HEK293 (cell line): Measurements from ENCODE around the gene GALNT8.
A peak's percentile ranks its signal among the peaks of the same experiment; 100 is the strongest.

ENCODE experiments used
- CTCF ChIA-PET: fragments of 350-600 bp; formaldehyde crosslinking; extraction: SDS; loops from one replicate; lab custom pipeline; 2021; ENCODE audit warnings: antibody characterized with exemption; lab: Yijun Ruan, JAX
- POLR2A ChIA-PET: fragments of 300-600 bp; formaldehyde crosslinking; extraction: SDS; loops from one replicate; lab custom pipeline; 2020; ENCODE audit warnings: antibody characterized with exemption, inconsistent platforms; lab: Yijun Ruan, JAX
- H3K27ac ChIP-seq: fragments of 200-500 bp; sonication (Bioruptor generic); 2 replicates; pipeline ENCODE4 v1.5.1; 2014; ENCODE audit warnings: low read depth, low read length, control low read depth, inconsistent platforms; ENCODE audit errors: extremely low read depth
- H3K36me3 ChIP-seq, 2 experiments: fragments of 200-500 bp in 1 of 2; sonication (Bioruptor generic) in 1 of 2; 1 replicate in 1 of 2; 2 replicates in 1 of 2; pipeline ENCODE4 v1.5.1; 2014 to 2017; ENCODE audit warnings: inconsistent platforms in 2 of 2, low read length in 2 of 2; ENCODE audit not compliant: control insufficient read depth in 2 of 2, insufficient read depth in 1 of 2
- H3K4me1 ChIP-seq: fragments of 200-500 bp; sonication (Bioruptor generic); 2 replicates; pipeline ENCODE4 v1.5.1; 2014; ENCODE audit warnings: mild to moderate bottlenecking, low read length, inconsistent platforms; ENCODE audit not compliant: control insufficient read depth, insufficient read depth
- H3K4me3 ChIP-seq: 2 replicates; pipeline ENCODE4 v1.5.1; 2011; ENCODE audit warnings: low read depth, mild to moderate bottlenecking, control low read depth, low read length, moderate library complexity
- H3K9me3 ChIP-seq: fragments of 200-500 bp; sonication (Bioruptor generic); 2 replicates; pipeline ENCODE4 v1.5.1; 2014; ENCODE audit warnings: low read depth, low read length, inconsistent platforms; ENCODE audit not compliant: control insufficient read depth, insufficient read depth
- GLIS1 ChIP-seq: fragments of 450-650 bp; formaldehyde crosslinking; IDR thresholded peaks from 2 replicates; pipeline ENCODE4 v1.5.1; 2016; ENCODE audit warnings: missing biosample characterization, missing genetic modification characterization
- GLIS2 ChIP-seq: fragments of 450-650 bp; formaldehyde crosslinking; IDR thresholded peaks from 2 replicates; pipeline ENCODE4 v1.5.1; 2016; ENCODE audit warnings: missing biosample characterization, missing genetic modification characterization
- KLF10 ChIP-seq: fragments of 450-650 bp; IDR thresholded peaks from 2 replicates; pipeline ENCODE4 v1.5.1; 2018; ENCODE audit warnings: missing biosample characterization, mild to moderate bottlenecking, missing genetic modification characterization
- KLF9 ChIP-seq: fragments of 450-650 bp; formaldehyde crosslinking; IDR thresholded peaks from 2 replicates; pipeline ENCODE4 v1.5.1; 2016; ENCODE audit warnings: missing biosample characterization, missing genetic modification characterization, low read depth
- REPIN1 ChIP-seq: fragments of 450-650 bp; formaldehyde crosslinking; IDR thresholded peaks from 2 replicates; pipeline ENCODE4 v1.5.1; 2017; ENCODE audit warnings: missing biosample characterization, missing genetic modification characterization, low read depth
- REST ChIP-seq: fragments of 450-650 bp; formaldehyde crosslinking; IDR thresholded peaks from 2 replicates; pipeline ENCODE4 v1.5.1; 2016; ENCODE audit warnings: missing biosample characterization, missing genetic modification characterization
- TCF7L2 ChIP-seq: IDR thresholded peaks from 2 replicates; pipeline ENCODE4 v1.6.1; 2011; ENCODE audit warnings: low read depth, mild to moderate bottlenecking, inconsistent platforms, low read length, moderate library complexity, borderline replicate concordance
- YY2 ChIP-seq: fragments of 450-650 bp; formaldehyde crosslinking; IDR thresholded peaks from 2 replicates; pipeline ENCODE4 v1.5.1; 2016; ENCODE audit warnings: missing biosample characterization, missing genetic modification characterization
- ZIC2 ChIP-seq: fragments of 450-650 bp; formaldehyde crosslinking; IDR thresholded peaks from 2 replicates; pipeline ENCODE4 v1.5.1; 2016; ENCODE audit warnings: missing biosample characterization, missing genetic modification characterization
- ZNF121 ChIP-seq: fragments of 450-650 bp; formaldehyde crosslinking; IDR thresholded peaks from 2 replicates; pipeline ENCODE4 v1.5.1; 2016; ENCODE audit warnings: missing biosample characterization, missing genetic modification characterization
- ZNF16 ChIP-seq: fragments of 450-650 bp; formaldehyde crosslinking; IDR thresholded peaks from 2 replicates; pipeline ENCODE4 v1.5.1; 2016; ENCODE audit warnings: low read depth, missing biosample characterization, missing genetic modification characterization
- ZNF18 ChIP-seq: fragments of 450-650 bp; formaldehyde crosslinking; IDR thresholded peaks from 2 replicates; pipeline ENCODE4 v1.5.1; 2016; ENCODE audit warnings: missing biosample characterization, missing genetic modification characterization
- ZNF2 ChIP-seq: fragments of 450-650 bp; formaldehyde crosslinking; IDR thresholded peaks from 2 replicates; pipeline ENCODE4 v1.5.1; 2016; ENCODE audit warnings: missing biosample characterization, missing genetic modification characterization
- ZNF211 ChIP-seq: fragments of 450-650 bp; formaldehyde crosslinking; IDR thresholded peaks from 2 replicates; pipeline ENCODE4 v1.5.1; 2016; ENCODE audit warnings: low read depth, missing biosample characterization, missing genetic modification characterization
- ZNF248 ChIP-seq: fragments of 450-650 bp; formaldehyde crosslinking; IDR thresholded peaks from 2 replicates; pipeline ENCODE4 v1.5.1; 2017; ENCODE audit warnings: missing biosample characterization, missing genetic modification characterization
- ZNF280C ChIP-seq: fragments of 450-650 bp; formaldehyde crosslinking; IDR thresholded peaks from 2 replicates; pipeline ENCODE4 v1.5.1; 2016; ENCODE audit warnings: missing biosample characterization, missing genetic modification characterization
- ZNF398 ChIP-seq: fragments of 450-650 bp; formaldehyde crosslinking; IDR thresholded peaks from 2 replicates; pipeline ENCODE4 v1.5.1; 2017; ENCODE audit warnings: missing biosample characterization, missing genetic modification characterization
- ZNF433 ChIP-seq: fragments of 450-650 bp; formaldehyde crosslinking; IDR thresholded peaks from 2 replicates; pipeline ENCODE4 v1.5.1; 2016; ENCODE audit warnings: missing biosample characterization, missing genetic modification characterization, low read depth
- ZNF514 ChIP-seq: fragments of 450-650 bp; formaldehyde crosslinking; IDR thresholded peaks from 2 replicates; pipeline ENCODE4 v1.5.1; 2016; ENCODE audit warnings: missing biosample characterization, missing genetic modification characterization
- ZNF555 ChIP-seq: fragments of 450-650 bp; formaldehyde crosslinking; conservative IDR thresholded peaks from 2 replicates; pipeline ENCODE4 v1.5.1; 2017; ENCODE audit warnings: missing biosample characterization, mild to moderate bottlenecking, missing genetic modification characterization, inconsistent platforms
- ZNF571 ChIP-seq: fragments of 450-650 bp; formaldehyde crosslinking; IDR thresholded peaks from 2 replicates; pipeline ENCODE4 v1.5.0; 2017; ENCODE audit warnings: missing biosample characterization, missing genetic modification characterization
- ZNF645 ChIP-seq: fragments of 450-650 bp; formaldehyde crosslinking; IDR thresholded peaks from 2 replicates; pipeline ENCODE4; 2016; ENCODE audit warnings: missing biosample characterization, missing genetic modification characterization
- ZNF658 ChIP-seq: fragments of 450-650 bp; formaldehyde crosslinking; IDR thresholded peaks from 2 replicates; pipeline ENCODE4; 2016; ENCODE audit warnings: missing biosample characterization, missing genetic modification characterization
- ZNF701 ChIP-seq: fragments of 450-650 bp; formaldehyde crosslinking; IDR thresholded peaks from 2 replicates; pipeline ENCODE4 v1.5.1; 2016; ENCODE audit warnings: missing biosample characterization, missing genetic modification characterization
- ZNF768 ChIP-seq: fragments of 450-650 bp; formaldehyde crosslinking; IDR thresholded peaks from 2 replicates; pipeline ENCODE4 v1.5.1; 2018; ENCODE audit warnings: missing biosample characterization, mild to moderate bottlenecking, missing genetic modification characterization
- ZNF776 ChIP-seq: fragments of 450-650 bp; formaldehyde crosslinking; IDR thresholded peaks from 2 replicates; pipeline ENCODE4 v1.5.0; 2017; ENCODE audit warnings: missing biosample characterization, missing genetic modification characterization, borderline replicate concordance
- ZNF830 ChIP-seq: fragments of 450-650 bp; IDR thresholded peaks from 2 replicates; pipeline ENCODE4 v1.5.0; 2018; ENCODE audit warnings: missing biosample characterization, missing genetic modification characterization, low read depth, mild to moderate bottlenecking, moderate library complexity
- ZSCAN30 ChIP-seq: fragments of 450-650 bp; IDR thresholded peaks from 2 replicates; pipeline ENCODE4 v1.5.1; 2018; ENCODE audit warnings: missing biosample characterization, mild to moderate bottlenecking, missing genetic modification characterization, moderate library complexity
- ZXDB ChIP-seq: fragments of 450-650 bp; formaldehyde crosslinking; IDR thresholded peaks from 2 replicates; pipeline ENCODE4 v1.5.1; 2016; ENCODE audit warnings: missing biosample characterization, missing genetic modification characterization

Gene GALNT8

GRCh38 chr12:4809449-4810218 is 89.4 kb downstream of the GALNT8 start:
- no peaks in the 10 kb centered on the region for H3K4me1 ChIP-seq
- CTCF ChIA-PET, result no interaction called here
- no peaks in the 10 kb centered on the region for H3K9me3 ChIP-seq
- POLR2A ChIA-PET, result no interaction called here
- H3K36me3 ChIP-seq, result peaks cover 0 to 5% of the 10 kb centered on the region in 2 experiments; a peak in 1 of 3 replicates
- peak overlapping the region; percentile 45 for H3K4me3 ChIP-seq
- no peak overlapping the region for H3K27ac ChIP-seq
- 0 out of 2 replicates have a peak, but pooled peaks have one; percentile 29 for TF ChIP-seq ZNF2 (tag by site-specific recombination)
- no peak for TF ChIP-seq YY2 (tag by site-specific recombination)
- no peak for TF ChIP-seq ZNF776 (tag by site-specific recombination)
- peak; percentile 59 for TF ChIP-seq GLIS1 (tag by site-specific recombination)
- TF ChIP-seq TCF7L2, result no peak
- 0 out of 2 replicates have a peak, but pooled peaks have one; percentile 10 for TF ChIP-seq KLF10 (tag by site-specific recombination)
- no peak for TF ChIP-seq ZNF248 (tag by site-specific recombination)
- TF ChIP-seq ZNF830, result no peak
- peak; percentile 57 for TF ChIP-seq GLIS2 (tag by site-specific recombination)
- TF ChIP-seq KLF9 (tag by site-specific recombination), result no peak
- no peak for TF ChIP-seq ZNF768 (tag by site-specific recombination)
- no peak for TF ChIP-seq ZXDB
- no peak for TF ChIP-seq ZSCAN30 (tag by site-specific recombination)
- no peak for TF ChIP-seq ZNF433 (tag by site-specific recombination)
- TF ChIP-seq ZNF571 (tag by site-specific recombination), result no peak
- TF ChIP-seq ZNF16, result no peak
- TF ChIP-seq REST (tag by site-specific recombination), result no peak
- no peak for TF ChIP-seq ZNF555 (tag by site-specific recombination)
- no peak for TF ChIP-seq ZNF658
- TF ChIP-seq ZNF645 (tag by site-specific recombination), result no peak
- no peak for TF ChIP-seq ZNF280C
- TF ChIP-seq ZNF398 (tag by site-specific recombination), result no peak
- no peak for TF ChIP-seq ZNF514
- TF ChIP-seq ZIC2 (tag by site-specific recombination), result peak; percentile 20; the same call in 1 of the 2 replicates
- TF ChIP-seq ZNF121 (tag by site-specific recombination), result no peak
- TF ChIP-seq ZNF18 (tag by site-specific recombination), result no peak
- no peak for TF ChIP-seq ZNF211 (tag by site-specific recombination)
- TF ChIP-seq ZNF701 (tag by site-specific recombination), result no peak
- TF ChIP-seq REPIN1, result no peak
